ENCODE measurements around the gene CENPO. TPM values are rescaled to one million over a fixed set of nuclear protein-coding genes. Genes with fewer than 3 reads are reported as not detected.

The CENPO gene
- total RNA-seq, 1 experiment from 2014 or later: 54.8 TPM

GRCh38 chr2:24762518-24762917, 30.7 kb upstream of the CENPO start:
- no peaks in the 10 kb centered on the region for H3K9me3 ChIP-seq
- TF ChIP-seq, protein P1, sequence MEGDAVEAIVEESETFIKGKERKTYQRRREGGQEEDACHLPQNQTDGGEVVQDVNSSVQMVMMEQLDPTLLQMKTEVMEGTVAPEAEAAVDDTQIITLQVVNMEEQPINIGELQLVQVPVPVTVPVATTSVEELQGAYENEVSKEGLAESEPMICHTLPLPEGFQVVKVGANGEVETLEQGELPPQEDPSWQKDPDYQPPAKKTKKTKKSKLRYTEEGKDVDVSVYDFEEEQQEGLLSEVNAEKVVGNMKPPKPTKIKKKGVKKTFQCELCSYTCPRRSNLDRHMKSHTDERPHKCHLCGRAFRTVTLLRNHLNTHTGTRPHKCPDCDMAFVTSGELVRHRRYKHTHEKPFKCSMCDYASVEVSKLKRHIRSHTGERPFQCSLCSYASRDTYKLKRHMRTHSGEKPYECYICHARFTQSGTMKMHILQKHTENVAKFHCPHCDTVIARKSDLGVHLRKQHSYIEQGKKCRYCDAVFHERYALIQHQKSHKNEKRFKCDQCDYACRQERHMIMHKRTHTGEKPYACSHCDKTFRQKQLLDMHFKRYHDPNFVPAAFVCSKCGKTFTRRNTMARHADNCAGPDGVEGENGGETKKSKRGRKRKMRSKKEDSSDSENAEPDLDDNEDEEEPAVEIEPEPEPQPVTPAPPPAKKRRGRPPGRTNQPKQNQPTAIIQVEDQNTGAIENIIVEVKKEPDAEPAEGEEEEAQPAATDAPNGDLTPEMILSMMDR (IDR thresholded peaks at IDR 0.05; ENCODE audit: insufficient read depth in 1 of 2, low read depth in 1 of 2, low read length in 1 of 2, severe bottlenecking in 1 of 2, unreplicated experiment in 1 of 2): no peak
- H3K27me3 Mint-ChIP-seq (ENCODE audit: insufficient read depth, unreplicated experiment): no peaks in the 10 kb centered on the region
- ChIA-PET POLR2A (no interaction called here), CTCF (no interaction called here)
- peaks cover 38% of the 10 kb centered on the region for H3K36me3 Mint-ChIP-seq (ENCODE audit: insufficient read depth, unreplicated experiment)
- H3K4me1 Mint-ChIP-seq (ENCODE audit: low read depth, unreplicated experiment): peaks cover 8% of the 10 kb centered on the region
- H3K4me3 Mint-ChIP-seq (ENCODE audit: unreplicated experiment): no peak overlapping the region
- H3K4me3 ChIP-seq (ENCODE audit: low read depth, low read length): no peak overlapping the region
- DNase-seq: no peak
- no peaks in the 10 kb centered on the region for H3K27me3 ChIP-seq (replicated peaks; ENCODE audit: control insufficient read depth, insufficient read depth, low read length)
- peaks cover 14% of the 10 kb centered on the region; the same call in 1 of the 2 replicates for H3K4me1 ChIP-seq
- intact Hi-C loops (cut with micrococcal nuclease; ENCODE audit: unreplicated experiment): no loop called here
- BruUV-seq (replicated peaks): no TSS peak
- peaks cover 3% of the 10 kb centered on the region; the same call in 1 of the 2 replicates for H3K36me3 ChIP-seq (ENCODE audit: control insufficient read depth, insufficient read depth, low read length)
- no peak overlapping the region for H3K27ac Mint-ChIP-seq (ENCODE audit: unreplicated experiment)
- no peaks in the 10 kb centered on the region for H3K9me3 Mint-ChIP-seq (ENCODE audit: unreplicated experiment)

DNA sequence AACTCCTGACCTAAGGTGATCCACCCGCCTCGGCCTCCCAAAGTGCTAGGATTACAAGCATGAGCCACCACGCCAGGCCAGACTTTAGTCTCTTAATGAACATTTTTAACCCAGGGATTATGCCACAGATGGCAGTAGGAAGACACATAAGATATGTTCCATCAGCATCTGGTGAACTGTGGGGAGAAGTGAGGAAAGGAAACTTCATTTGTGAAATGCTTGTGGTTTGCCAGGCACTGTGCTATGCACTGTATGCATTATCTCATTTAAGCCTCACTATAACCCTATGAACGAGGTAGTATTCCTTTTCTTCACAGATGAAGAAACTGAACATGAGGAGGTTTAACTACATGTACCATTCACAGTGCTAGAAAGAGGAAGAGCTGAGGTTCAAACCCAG, 29.4 kb upstream of the CENPO start:
- no peak overlapping the region for H3K27ac Mint-ChIP-seq (ENCODE audit: unreplicated experiment)
- Histone ChIP-seq H3K9me3 (no peaks in the 10 kb centered on the region), H3K36me3 (ENCODE audit: control insufficient read depth, insufficient read depth, low read length) (0 out of 2 replicates have a peak, but pooled peaks cover 2% of the 10 kb centered on the region), H3K4me1 (peaks cover 14% of the 10 kb centered on the region; the same call in 1 of the 2 replicates), H3K4me3 (ENCODE audit: low read depth, low read length) (no peak overlapping the region), H3K27me3 (replicated peaks; ENCODE audit: control insufficient read depth, insufficient read depth, low read length) (no peaks in the 10 kb centered on the region)
- TF ChIP-seq, protein P1 (IDR thresholded peaks at IDR 0.05; ENCODE audit: insufficient read depth in 1 of 2, low read depth in 1 of 2, low read length in 1 of 2, severe bottlenecking in 1 of 2, unreplicated experiment in 1 of 2): no peak
- BruUV-seq (replicated peaks): no TSS peak
- intact Hi-C loops (cut with micrococcal nuclease; ENCODE audit: unreplicated experiment): no loop called here
- POLR2A ChIA-PET: no interaction called here
- H3K27me3 Mint-ChIP-seq (ENCODE audit: insufficient read depth, unreplicated experiment): no peaks in the 10 kb centered on the region
- no peaks in the 10 kb centered on the region for H3K9me3 Mint-ChIP-seq (ENCODE audit: unreplicated experiment)
- no peak for DNase-seq
- H3K4me3 Mint-ChIP-seq (ENCODE audit: unreplicated experiment): no peak overlapping the region
- peaks cover 39% of the 10 kb centered on the region for H3K36me3 Mint-ChIP-seq (ENCODE audit: insufficient read depth, unreplicated experiment)
- peaks cover 8% of the 10 kb centered on the region for H3K4me1 Mint-ChIP-seq (ENCODE audit: low read depth, unreplicated experiment)
- CTCF ChIA-PET: no interaction called here

DNA sequence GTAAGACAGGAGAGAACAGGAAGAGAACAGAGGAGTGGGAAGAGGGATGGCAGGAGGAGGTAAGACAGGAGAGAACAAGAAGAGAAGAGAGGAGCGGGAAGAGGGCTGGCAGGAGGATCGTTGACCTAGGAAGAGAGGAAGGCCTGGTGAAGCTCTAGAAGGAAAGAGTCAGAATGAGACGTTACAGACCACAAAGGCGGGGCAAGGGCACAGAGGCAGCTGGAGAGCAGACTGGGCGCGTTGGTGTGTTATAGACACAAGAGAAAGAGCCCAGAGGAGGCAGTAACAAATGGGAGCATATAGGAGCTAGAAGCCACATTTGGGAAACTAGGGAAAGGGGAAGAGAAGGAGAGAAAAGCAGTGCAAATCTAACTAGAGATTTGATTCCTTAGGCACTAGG, 26.6 kb upstream of the CENPO start:
- H3K4me1 Mint-ChIP-seq (ENCODE audit: low read depth, unreplicated experiment): peaks cover 17% of the 10 kb centered on the region
- H3K9me3 ChIP-seq: peaks cover 4% of the 10 kb centered on the region; the same call in 1 of the 2 replicates
- peak overlapping the region; percentile 16 for H3K27ac Mint-ChIP-seq (ENCODE audit: unreplicated experiment)
- no peaks in the 10 kb centered on the region for H3K27me3 Mint-ChIP-seq (ENCODE audit: insufficient read depth, unreplicated experiment)
- BruUV-seq (replicated peaks): no TSS peak
- intact Hi-C loops (cut with micrococcal nuclease; ENCODE audit: unreplicated experiment): no loop called here
- no peak overlapping the region for H3K4me3 ChIP-seq (ENCODE audit: low read depth, low read length)
- TF ChIP-seq, protein P1 (IDR thresholded peaks at IDR 0.05; ENCODE audit: insufficient read depth in 1 of 2, low read depth in 1 of 2, low read length in 1 of 2, severe bottlenecking in 1 of 2, unreplicated experiment in 1 of 2): no peak
- no peaks in the 10 kb centered on the region for H3K9me3 Mint-ChIP-seq (ENCODE audit: unreplicated experiment)
- no peak overlapping the region for H3K4me3 Mint-ChIP-seq (ENCODE audit: unreplicated experiment)
- ChIA-PET POLR2A (no interaction called here), CTCF (no interaction called here)
- H3K27me3 ChIP-seq (replicated peaks; ENCODE audit: control insufficient read depth, insufficient read depth, low read length): no peaks in the 10 kb centered on the region
- peaks cover 7% of the 10 kb centered on the region for H3K36me3 ChIP-seq (ENCODE audit: control insufficient read depth, insufficient read depth, low read length)
- H3K4me1 ChIP-seq: peaks cover 33% of the 10 kb centered on the region
- no peak for DNase-seq
- peaks cover 43% of the 10 kb centered on the region for H3K36me3 Mint-ChIP-seq (ENCODE audit: insufficient read depth, unreplicated experiment)

Measured in Caco-2 (cell line).